Inferior parietal cortex (tissue), 1 donor: ENCODE data around the gene GAS7.
A peak's percentile ranks its signal among the peaks of the same experiment; 100 is the strongest.

Source experiments
- DNase-seq: peaks from one replicate; pipeline ENCODE4 v3.0.0-alpha.2; 2016; ENCODE audit errors: extremely low spot score

Gene GAS7

DNA sequence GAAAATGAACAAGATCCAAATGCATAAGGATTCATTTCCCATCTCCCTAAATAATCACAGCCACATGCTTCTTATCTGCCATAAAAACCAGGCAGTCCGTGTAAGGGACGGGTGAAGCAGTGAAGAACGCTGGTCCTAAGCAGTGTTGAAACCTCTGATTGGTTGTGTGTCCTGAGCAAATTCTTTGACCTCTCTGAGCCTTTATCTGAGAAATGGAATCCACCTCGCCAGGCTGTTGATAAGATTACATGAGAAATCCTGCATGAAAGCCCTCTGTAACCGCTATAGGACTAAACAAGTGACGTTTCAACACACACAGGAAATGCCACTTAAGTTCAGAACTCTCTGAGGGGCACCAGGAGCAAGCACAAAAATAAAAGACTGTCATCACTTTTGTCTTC is 26.8 kb downstream of the GAS7 start:
- DNase-seq: no peak

DNA sequence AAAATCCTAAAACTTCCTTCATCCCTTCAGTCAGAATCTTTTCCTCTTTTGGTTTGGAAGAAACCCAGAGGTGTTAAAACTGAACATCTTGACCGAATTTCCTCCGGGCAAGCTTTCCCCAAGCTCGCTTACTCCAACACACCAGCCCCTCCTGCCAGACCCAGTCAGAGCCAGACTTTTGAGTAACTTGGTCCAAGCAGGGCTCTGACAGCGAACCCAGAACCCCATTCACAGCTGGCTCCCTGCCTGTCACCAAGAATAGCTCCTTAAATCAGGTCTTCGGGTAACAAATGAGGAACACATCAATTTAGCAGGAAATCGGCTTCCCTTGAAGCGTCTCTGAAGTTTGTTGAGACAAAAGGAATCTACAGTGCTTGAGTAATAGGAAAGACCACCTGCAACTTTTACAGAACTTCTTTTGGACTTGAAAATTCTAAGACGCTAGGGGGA is 27.3 kb downstream of the GAS7 start:
- DNase-seq: peak; percentile 34

DNA sequence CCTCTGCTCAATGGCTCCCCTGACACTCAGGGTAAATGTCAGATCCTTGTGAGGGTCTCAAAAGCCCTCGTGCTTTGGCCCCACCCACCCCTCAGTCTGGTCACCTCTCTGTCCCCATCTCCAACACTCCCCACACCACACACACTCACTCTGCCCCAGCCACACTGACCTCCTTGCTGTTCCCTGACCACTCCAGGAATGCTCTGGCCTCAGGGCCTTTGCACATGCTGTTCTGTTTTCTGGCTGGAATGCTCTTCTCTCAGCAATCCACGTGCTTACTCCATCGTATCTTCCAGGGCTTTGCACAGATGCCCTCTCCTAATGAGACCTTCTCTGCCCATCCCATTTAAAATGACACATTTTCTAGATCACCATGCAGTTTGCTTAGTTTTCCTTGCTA is 28.2 kb downstream of the GAS7 start:
- no peak for DNase-seq

DNA sequence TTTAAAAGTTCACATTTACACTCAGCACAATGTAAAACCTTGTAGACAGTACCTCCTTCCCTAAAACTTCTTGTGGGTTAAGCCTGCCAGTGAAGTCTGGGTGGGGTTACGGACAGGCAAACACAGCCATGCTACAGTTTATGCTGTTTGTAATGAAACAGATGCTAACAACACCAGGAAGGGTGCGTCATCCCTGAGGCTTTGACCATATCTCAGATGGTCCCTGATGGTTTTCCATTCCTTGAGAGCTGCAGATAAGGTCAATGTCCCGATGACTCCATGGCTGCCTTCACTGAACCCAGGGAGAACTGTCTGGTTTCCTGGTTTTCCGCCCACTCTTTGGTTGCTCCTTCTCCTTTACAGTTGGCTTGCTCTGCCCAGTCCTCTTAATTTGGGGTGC is 29.1 kb downstream of the GAS7 start:
- no peak for DNase-seq

DNA sequence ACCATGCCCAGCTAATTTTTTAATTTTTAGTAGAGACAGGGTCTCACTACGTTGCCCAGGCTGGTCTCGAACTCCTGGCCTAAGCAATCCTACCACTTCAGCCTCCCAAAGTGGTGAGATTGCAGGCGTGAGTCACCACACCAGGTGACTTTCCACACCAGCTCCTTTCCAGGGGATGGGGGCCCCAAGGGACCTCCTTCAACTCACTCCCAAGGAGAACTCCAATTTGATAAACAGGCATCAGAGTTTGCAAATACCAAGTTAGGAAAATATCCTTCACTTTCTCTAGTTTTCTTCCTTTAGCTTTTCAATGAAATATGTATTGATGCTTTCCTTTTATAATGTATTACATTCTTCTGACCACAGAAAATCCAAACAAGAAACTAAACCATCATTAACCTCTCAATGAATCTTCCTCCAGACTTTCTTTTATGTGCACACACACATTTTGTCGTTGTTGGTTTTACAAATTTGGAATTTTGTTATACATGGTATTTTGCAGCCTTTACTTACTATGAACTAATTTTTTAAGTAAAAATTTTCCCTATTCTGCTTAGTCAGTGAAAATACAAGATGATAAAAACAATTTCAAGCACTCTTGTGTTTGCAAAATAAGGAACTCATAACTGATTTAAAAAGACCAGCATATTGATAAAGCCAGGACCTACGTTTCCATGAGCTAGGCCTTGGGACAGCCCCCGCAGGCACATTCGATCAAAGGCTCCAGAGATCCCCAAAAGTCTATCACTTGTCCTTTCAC is 32.0 kb downstream of the GAS7 start:
- no peak for DNase-seq

DNA sequence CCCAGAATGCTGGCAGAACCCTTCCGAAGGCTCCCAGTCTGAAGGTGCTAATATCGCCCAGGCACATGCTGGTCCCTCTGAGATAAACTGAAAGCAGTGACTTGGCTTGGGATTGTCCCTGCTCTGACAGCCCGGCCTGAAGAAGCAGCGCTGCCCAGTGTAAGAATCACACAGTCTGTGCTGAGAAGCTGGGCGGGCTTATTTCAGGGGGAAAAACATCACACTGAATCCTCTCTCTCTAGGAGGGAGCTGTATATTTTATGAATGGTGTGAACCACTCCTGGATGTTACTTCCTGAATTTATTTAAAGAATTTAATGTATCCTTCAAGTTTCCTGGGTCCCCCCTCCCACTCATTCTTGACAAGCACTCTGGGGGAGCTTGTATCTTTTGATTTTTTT is 36.3 kb downstream of the GAS7 start:
- DNase-seq: no peak

DNA sequence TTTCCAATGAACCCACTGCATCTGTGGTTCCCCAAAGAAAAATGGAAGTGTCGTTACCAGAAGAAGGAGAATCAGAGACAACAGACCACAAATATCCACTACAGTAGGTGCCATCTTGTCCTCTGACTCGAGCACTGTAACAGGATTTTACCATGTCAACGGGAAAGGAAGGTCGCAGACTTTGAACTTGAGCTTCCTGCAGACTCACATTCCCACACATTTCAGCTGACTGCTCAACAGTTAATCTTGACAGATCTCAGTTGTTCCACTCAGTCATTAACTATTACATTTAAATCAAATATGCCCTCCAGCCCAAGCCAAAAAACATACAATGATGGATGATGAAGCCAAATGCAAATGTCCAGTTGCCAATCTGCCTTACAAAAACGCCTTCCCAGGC is 37.0 kb downstream of the GAS7 start:
- no peak for DNase-seq

DNA sequence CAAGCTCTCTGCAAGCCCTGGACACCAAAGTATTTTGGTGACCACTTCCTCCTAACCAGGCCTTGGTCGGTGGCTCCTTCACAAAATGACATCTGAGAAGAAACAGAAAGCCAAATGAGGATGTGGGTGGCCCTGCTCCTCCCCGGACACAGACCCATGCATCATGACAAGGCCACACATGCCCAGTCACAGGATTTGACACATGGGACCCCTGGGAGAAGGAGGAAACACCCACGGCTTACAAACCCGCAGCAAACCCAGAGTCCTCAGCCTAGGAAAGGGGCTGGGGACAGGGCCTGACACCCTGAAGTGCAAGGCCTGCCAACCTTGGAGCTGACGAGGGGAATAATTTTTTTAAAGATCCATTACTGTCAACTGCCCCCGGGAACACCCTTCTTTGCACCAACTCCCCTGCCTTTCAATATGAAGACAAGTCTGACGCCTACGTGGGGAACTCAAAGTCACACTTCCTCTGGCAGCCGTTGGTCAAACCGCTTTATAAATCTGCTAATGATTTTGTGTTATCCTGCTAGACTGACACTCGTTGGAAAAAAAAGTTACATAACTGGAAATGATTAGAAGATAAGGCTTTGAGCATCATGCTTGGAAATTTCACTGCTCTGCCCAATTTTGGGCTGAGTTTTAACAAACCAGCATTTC is 41.3 kb downstream of the GAS7 start:
- no peak for DNase-seq

DNA sequence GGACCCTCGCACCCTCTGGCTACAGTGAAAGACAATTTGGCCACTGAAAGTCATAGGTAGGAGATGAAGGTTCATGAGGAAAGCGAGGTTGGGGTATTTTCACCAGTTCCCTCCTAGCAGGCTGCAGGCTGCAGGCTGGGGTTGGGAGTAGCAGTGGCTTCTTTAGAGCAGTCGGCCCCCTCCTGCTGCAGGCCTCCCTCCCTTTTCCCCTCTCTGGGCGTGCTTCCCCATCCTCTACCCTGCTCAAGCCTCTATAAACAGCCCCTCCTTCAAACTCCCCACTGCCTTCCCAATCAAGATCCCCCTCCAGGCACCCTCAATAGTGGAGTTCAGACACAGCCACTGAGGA is 41.8 kb downstream of the GAS7 start:
- no peak for DNase-seq

DNA sequence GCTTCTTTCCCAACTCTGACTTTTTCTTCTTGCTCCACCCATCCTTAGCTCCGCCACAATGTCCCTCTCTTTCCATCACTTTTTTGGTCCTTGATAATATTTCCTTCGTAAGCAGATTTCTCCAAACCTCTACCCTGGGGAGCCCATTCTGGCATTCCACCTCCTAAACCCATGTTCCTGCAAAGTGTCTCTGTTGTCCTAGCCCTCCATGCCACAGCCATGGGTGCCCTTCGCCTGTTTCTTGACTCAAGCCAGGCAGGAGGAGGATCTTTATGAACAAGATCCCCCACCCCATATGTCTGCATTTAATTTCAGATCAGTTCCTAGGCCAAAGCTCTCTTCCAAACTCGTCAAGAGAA is 42.4 kb downstream of the GAS7 start:
- no peak for DNase-seq

DNA sequence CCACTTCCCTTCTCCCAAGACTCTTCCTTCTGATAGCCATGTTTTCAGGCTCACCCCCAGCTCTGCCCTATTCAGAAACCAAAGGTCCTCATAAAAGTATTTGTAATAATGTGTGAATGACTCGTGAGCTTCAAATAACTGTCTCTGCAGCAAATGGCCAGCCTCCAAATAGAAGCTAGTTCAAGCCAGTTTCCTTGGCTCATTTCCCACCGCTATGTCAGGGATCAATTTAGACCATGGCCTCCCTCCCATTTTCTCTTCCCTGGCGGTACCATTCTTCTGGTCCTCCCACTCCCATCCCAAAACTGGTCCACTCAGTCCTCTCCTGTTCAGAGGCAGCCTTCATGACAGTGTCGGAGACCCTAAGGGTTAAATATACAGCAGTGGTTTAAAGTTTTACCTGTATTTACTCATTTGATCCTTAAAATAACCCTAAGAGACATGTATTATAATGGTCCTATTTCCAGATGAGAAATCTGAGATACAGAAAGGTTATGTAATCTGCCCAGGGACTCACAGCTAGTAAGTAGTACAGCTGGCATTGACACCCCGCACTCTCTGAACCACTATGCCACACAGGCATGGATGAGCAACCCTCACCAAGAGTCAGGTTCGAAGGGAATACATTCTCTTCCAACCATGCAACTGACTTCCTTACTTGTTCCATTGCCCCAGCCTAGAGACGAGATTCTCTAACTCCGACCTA is 42.9 kb downstream of the GAS7 start:
- no peak for DNase-seq

DNA sequence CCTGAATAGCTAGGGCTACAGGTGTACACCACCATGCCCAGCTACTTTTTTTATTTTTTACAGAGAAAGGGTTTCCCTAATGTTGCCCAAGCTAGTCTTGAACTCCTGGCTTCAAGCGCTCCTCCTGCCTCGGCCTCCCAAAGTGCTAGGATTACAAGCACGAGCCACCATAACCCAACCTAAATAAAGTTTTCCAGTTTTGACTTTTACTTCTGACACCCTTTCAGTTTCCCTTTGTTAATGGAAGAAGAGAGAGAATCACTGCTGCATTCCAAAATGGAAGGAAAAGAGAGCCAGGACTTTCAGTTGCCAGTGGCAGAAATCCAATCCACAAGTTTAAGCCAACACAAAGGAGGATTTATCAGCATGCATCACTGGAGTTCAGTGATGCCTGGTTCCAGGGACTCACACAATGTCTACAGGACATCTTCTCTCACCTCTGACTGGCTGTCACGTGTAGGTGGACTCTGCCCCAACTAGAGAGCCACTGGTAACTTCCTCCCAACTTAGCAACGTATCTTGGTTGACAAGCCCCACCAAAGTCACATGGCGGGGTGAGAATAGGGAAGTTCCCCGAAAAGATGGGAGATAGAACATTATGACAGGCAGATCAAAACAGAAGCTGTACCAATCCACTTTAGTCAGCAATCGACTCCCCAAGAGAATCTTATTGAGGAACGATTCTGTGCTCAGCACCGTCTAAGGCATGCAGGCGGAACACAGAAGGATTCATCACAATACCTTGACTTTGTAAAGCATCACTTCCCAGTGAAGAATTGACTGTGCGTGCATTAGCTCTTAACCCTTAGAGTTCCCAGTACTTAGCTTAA is 46.5 kb downstream of the GAS7 start:
- DNase-seq: no peak

DNA sequence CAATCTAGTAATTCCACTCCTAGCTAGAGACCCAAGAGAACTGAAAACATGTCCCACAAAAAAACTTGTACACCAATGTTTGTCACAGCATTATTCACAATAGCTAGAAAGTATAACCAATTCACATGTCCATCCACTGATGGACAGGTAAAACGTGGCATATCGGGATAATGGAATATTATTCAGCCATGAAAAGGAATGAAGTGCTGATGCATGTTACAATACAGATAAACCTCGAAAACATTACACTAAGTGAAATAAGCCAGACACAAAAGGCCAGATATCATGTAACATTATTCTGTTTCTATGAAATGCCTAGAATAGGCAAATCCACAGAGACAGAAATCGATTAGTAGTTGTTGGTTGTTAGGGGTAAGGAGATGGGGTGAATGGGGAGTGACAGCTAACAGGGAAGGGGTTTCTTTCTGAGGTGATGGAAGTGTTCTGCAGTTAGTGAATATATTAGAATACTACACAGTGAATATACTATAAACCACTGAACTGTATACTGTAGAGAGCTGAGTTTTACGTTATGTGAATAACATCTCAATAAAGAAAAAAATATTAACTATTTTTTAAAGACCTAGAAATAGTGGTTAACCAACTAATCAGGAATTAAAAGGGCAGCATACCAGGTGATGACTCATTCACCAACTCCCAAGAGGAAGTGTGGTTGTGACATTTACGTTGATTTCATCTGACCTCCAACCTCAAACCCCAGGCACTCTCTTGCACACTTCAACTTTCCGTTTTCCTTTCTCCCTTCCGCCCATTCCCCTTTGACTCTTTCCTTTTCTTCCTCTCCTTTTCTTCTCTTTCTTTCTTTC is 48.6 kb downstream of the GAS7 start:
- DNase-seq: no peak

DNA sequence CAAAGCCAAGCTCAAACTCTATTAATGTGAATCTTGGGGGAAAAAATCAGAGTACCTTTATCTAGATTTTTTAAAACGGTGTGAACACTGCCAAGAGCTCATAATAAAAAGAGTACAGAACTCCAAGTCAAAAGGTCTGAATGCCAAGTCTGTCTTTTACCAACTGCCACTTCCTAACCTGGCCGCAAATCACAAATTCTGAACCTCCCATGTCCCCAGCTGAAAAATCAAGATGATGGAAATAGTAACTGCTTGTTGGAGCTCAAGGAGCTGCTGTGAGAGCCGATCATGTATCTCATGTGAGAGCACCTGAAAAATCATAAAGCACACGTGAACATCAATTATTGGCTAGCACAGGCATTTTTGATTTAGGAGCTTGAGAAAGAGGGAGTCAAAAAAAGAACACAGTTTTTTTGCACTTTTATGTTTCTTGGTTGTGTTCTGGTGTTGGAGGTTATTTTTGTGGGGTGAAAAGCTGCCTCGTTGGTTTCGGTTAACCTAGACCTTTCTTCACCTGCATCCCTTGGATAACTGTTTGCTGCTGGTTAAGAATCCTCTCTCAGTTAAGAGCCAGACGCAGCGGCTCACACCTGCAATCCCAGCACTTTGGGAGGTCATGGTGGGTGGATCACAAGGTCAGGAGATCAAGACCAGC is 50.5 kb downstream of the GAS7 start:
- DNase-seq: no peak

DNA sequence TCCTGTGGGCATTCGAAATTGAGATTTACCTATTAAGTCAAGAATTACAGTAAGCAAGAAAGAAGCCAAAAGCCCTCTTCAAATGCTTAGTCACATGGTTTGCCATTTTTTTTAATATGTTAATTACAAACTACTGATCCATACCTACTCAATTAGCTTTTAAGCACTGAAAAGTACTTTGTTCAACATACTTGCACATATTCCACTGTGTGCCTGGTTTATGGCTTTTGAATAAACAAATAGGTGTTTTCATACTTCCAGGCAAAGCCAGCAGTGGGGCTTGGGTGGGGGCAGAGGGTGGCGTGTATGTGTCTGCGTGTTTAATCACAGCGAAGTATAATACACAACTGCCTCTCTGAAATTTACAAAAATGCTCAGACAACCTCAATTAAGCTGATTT is 51.4 kb downstream of the GAS7 start:
- no peak for DNase-seq

DNA sequence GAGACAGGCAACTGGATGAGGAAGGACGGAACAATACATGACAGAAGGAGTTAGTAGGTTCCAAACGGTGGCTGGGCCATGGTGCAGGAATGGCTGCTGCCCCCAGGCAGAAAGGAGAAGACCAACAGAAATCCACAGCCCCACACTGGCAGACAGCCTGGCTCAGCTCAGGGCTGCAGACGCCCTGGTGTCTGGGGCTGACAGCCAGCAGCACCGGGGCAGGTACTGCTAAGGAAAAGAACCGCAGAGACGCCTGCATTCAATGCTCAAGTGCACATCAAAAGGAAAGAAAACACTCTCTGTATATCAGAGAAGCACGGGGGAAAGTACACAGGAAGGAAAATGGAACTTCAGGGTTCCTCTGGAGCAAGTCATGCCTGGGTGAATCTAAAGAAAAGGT is 53.4 kb downstream of the GAS7 start:
- no peak for DNase-seq

DNA sequence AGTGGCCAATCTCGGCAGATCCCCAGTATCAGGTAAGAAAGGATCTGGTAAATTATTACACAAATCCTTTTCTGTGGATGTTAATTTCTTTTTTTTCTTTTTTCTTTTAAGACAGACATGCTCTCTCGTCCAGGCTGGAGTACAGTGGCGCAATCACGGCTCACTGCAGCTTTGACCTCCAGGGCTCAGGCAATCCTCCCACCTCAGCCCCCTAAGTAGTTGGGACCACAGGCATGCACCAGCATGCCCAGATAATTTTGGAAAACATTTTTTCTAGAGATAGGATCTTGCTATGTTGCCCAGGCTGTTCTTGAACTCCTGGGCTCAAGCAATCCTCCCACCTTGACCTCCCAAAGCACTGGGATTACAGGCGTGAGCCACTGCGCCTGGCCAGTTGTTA is 54.0 kb downstream of the GAS7 start:
- DNase-seq: no peak

DNA sequence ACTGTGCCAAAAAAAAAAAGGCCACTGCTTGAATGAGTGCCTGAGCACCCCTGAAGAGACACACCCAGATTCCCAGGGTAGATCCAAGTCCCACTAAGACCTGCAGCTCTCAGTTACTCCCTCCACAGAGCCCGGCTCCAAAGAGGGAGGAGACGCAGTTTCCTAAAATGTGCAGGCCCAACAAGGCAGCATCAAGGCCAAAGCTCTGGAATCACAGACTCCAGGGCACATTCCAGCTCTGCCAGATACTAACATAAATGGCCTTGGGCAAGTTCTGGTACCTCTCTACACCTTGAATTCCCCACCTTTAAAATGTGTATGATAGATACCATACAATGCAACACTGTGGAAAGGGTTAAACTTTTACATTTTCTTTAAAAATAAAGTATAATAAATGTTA is 57.0 kb downstream of the GAS7 start:
- DNase-seq: no peak

DNA sequence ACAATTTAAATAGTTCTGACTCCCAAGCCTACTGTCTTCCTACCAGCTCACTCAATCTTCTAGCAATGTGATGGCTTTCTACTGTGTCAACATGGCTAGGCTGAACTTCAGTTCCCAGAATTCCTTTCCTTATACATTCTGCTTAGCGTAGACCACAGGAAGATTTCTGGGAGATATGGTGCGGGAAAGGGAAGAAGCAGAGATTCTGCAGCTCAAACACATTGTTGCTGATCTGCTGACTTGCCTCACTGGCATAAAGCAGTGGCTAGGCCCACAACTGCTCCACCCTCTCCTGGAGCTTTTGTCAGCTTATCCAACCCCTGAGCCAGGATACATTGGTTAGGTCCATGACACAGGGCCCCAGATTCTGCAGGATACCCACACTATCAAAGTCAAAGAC is 58.8 kb downstream of the GAS7 start:
- DNase-seq: no peak

DNA sequence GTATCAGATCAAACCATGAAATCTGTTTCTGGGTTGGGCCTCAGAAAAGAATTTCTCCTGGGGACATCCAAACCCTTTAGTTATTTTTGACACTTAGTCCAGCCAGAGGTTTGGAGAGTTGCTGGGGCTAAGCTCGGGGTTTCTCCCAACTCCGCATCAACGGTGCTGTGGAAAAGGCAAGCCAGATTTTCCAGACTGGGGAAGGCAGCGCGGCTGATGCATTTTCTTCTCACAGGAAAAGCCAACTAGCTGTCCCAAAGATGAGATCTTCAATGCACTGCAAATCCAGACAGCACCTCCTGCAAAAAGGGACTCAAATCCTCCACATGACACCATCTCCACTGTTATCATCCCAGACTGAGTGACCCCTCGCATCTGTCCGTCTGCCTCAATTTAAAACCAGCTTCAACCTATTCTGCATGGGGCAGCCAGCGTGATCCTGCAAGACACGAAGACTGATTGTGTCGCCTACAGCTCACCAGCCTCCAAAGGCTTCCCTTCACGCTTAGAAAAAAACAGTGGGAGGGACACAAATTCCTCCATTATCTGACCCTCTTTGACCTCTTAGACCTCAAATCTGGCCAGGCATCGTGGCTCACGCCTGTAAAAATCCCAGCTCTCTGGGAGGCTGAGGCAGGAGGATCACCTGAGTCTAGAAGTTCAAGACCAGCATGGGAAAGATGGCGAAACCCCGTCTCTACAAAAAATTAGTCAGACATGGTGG is 62.0 kb downstream of the GAS7 start:
- DNase-seq: no peak
